ENCODE results near the gene MPI. TPM values are rescaled to one million over a fixed set of nuclear protein-coding genes. Genes with fewer than 3 reads are reported as not detected.

The MPI gene
- total and polyA plus RNA-seq, 2 donors (not counting 3 experiments of a cell fraction or from before 2014, with no cell fraction given): 36.3 to 69.3 TPM

DNA sequence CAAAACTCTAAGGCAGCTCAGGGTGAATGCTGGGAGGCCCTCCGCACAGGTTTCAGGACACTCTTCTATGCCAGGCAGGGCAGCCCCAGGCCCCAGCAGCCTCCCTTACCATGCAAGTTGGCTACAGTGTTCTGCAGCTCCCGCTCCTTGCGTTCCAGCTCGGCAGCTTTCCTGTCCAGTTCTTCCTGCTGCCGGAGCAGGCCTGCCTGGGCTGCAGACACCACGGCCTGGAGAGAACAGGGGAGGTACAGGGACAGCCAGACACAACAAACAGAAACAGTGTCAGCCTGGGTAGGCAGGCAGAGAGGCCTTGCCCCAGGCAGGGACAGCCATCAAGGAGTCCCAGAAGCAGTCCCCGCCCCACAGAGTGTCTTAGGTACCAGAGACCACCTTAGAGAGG, 37.9 kb upstream of the MPI start:
- no peak overlapping the region for H3K4me3 ChIP-seq (replicated peaks in 1 of 3; ENCODE audit: insufficient read depth in 1 of 3, low read depth in 1 of 3, low read length in 3 of 3)
- H3K36me3 ChIP-seq (ENCODE audit: control insufficient read depth in 2 of 2, extremely low read depth in 1 of 2, insufficient read depth in 2 of 2, low read length in 2 of 2): peaks cover 11 to 58% of the 10 kb centered on the region in 2 experiments
- intact Hi-C loops (cut with micrococcal nuclease): no loop called here
- no peaks in the 10 kb centered on the region for H3K9me3 ChIP-seq (replicated peaks; ENCODE audit: control insufficient read depth, insufficient read depth, low read length)
- no peaks in the 10 kb centered on the region for H4K20me1 ChIP-seq (replicated peaks; ENCODE audit: control insufficient read depth, extremely low read depth, insufficient read depth, low read length)
- dilution Hi-C loops (cut with MboI; ENCODE audit: extremely low pct_ligation_motif_present, low sequenced_read_pairs): no loop called here
- H3K9me1 ChIP-seq (replicated peaks; ENCODE audit: control insufficient read depth, extremely low read depth, insufficient read depth, low read length): no peaks in the 10 kb centered on the region
- peaks cover 1% of the 10 kb centered on the region for H3K79me2 ChIP-seq (ENCODE audit: control insufficient read depth, insufficient read depth, low read length)
- no peak for DNase-seq (ENCODE audit: low read depth, low spot score)
- CTCF ChIA-PET: no interaction called here
- POLR2A ChIA-PET: interaction anchor here (0.7 kb wide), 1 partner anchor 23 kb away, joined by 3 read pairs; no protein-coding TSS in a partner anchor
- H2AFZ ChIP-seq (ENCODE audit: low read depth, low read length): no peak overlapping the region
- no peak overlapping the region for H3K27ac ChIP-seq (ENCODE audit: insufficient read depth, low read depth, low read length)
- H3K4me1 ChIP-seq (ENCODE audit: control insufficient read depth, extremely low read depth, insufficient read depth, low read length): no peaks in the 10 kb centered on the region
- no peak for FAIRE-seq
- no peak overlapping the region for H3K4me2 ChIP-seq (ENCODE audit: insufficient read depth, low read length)
- BruUV-seq (replicated peaks): no TSS peak
- no peaks in the 10 kb centered on the region for H3K27me3 ChIP-seq (ENCODE audit: control insufficient read depth in 2 of 2, insufficient read depth in 2 of 2, low read length in 2 of 2)
- H3K9ac ChIP-seq (replicated peaks; ENCODE audit: extremely low read depth, insufficient read depth, low read length): no peak overlapping the region
- TF ChIP-seq GATA2 (IDR thresholded peaks at IDR 0.05; ENCODE audit: insufficient read depth, insufficient read length, low read depth, low read length) (no peak), POLR2AphosphoS5 (IDR thresholded peaks at IDR 0.05; ENCODE audit: insufficient read depth, low read depth, low read length) (no peak), POLR2A (IDR thresholded peaks at IDR 0.05; ENCODE audit: low read depth, low read length) (no peak), JUN (IDR thresholded peaks at IDR 0.05; ENCODE audit: borderline replicate concordance, insufficient read depth, insufficient read length, low read depth) (no peak), FOS (IDR thresholded peaks at IDR 0.05; ENCODE audit: borderline replicate concordance, insufficient read depth, low read length) (no peak), MYC (IDR thresholded peaks at IDR 0.05; ENCODE audit: low read depth, low read length) (no peak), EZH2 (IDR thresholded peaks at IDR 0.05; ENCODE audit: borderline replicate concordance, low read depth, low read length, severe bottlenecking) (no peak)
- TF ChIP-seq, protein P1, sequence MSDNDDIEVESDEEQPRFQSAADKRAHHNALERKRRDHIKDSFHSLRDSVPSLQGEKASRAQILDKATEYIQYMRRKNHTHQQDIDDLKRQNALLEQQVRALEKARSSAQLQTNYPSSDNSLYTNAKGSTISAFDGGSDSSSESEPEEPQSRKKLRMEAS (IDR thresholded peaks at IDR 0.05; ENCODE audit: insufficient read depth, insufficient read length): no peak
- TF ChIP-seq, protein P2, sequence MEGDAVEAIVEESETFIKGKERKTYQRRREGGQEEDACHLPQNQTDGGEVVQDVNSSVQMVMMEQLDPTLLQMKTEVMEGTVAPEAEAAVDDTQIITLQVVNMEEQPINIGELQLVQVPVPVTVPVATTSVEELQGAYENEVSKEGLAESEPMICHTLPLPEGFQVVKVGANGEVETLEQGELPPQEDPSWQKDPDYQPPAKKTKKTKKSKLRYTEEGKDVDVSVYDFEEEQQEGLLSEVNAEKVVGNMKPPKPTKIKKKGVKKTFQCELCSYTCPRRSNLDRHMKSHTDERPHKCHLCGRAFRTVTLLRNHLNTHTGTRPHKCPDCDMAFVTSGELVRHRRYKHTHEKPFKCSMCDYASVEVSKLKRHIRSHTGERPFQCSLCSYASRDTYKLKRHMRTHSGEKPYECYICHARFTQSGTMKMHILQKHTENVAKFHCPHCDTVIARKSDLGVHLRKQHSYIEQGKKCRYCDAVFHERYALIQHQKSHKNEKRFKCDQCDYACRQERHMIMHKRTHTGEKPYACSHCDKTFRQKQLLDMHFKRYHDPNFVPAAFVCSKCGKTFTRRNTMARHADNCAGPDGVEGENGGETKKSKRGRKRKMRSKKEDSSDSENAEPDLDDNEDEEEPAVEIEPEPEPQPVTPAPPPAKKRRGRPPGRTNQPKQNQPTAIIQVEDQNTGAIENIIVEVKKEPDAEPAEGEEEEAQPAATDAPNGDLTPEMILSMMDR (IDR thresholded peaks at IDR 0.05; ENCODE audit: extremely low read depth in 1 of 2, insufficient read depth in 1 of 2, low read depth in 1 of 2, low read length in 2 of 2): no peak
